NT2/D1 (cell line): ENCODE results near the gene IFIH1.

Experiments used
- SUZ12 ChIP-seq: IDR thresholded peaks from 2 replicates; pipeline ENCODE4 v1.6.1; 2011; ENCODE audit not compliant: insufficient read length, insufficient read depth; ENCODE audit errors: extremely low read depth
- YY1 ChIP-seq: IDR thresholded peaks from 2 replicates; pipeline ENCODE4 v1.6.1; 2011; ENCODE audit not compliant: insufficient read length, insufficient read depth
- ZNF274 ChIP-seq: IDR thresholded peaks from 2 replicates; pipeline ENCODE4 v1.6.1; 2011; ENCODE audit warnings: mild to moderate bottlenecking, low read depth, low read length

GRCh38 chr2:162327134-162327769 lies 8.8 kb upstream of the IFIH1 start:
- TF ChIP-seq YY1 (no peak), SUZ12 (no peak), ZNF274 (no peak)
